ENCODE results near the gene PHLPP2.
"Not testable (repeated sequence)": the region's sequence is repeated elsewhere in the genome, so short reads cannot be mapped to it uniquely, and the experiment has no call there.

PHLPP2 gene

DNA sequence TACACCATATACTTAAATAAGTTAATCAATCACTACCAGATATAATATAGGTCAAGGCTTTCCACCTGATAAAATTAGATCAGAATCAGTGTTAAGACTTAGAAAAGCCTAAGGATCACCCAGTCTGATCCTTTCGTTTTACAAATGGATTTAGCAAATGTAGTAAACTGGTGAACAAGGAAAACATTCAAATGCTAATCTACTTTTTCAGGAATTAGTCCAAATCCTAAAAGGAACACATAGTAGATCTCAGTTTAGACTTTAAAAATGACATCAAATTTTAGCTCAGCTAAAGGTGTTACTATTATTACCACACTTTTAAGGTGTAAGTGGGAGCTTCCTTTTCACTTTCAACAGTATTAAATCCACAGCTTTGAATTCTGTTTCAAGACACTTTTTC is 12.0 kb downstream of the PHLPP2 start:
- no peak for DNase-seq

DNA sequence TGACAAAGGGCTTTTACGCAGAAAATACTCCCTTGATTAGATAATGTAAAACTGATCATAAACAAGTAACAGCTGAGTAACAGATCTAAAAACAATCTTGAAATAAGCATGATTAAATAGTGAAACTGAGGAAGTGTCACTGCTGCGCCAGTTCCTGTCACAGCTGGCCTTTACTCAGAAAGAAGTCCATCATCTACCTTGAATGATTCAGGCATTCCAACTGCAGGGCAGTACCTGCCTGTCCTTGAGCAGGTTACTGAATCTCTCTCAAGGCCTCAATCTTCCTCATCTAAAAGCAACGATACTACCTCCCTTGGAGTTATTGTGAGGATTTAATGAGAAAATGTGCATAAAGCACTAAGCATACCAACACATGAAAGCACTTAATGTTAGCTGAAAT is 12.7 kb downstream of the PHLPP2 start:
- DNase-seq = no peak

DNA sequence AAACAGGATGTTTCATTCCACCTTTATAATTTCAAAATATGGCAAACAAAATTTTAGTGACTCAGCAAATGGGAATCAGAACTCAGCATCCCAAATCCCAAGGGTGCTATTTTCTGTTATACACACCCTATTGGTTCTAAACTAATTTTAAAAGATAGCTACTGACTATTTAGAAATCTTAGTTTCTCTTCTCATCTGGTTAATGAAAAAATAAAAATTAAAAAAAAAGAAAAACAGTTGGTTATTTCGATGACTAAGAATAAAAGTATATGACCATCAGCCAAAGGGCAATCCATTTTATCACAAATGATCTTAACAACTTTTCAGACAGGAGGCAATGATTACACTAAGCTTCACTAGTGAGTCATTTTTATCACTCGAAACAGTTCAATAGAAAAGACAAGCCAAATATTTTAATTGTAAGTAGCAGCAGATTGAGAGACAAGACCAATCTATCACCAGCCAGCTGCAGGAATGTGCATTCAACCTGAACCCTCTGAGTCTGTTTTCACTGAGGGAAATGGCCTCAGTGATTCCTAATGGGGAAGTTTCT is 15.2 kb downstream of the PHLPP2 start:
- DNase-seq = no peak

DNA sequence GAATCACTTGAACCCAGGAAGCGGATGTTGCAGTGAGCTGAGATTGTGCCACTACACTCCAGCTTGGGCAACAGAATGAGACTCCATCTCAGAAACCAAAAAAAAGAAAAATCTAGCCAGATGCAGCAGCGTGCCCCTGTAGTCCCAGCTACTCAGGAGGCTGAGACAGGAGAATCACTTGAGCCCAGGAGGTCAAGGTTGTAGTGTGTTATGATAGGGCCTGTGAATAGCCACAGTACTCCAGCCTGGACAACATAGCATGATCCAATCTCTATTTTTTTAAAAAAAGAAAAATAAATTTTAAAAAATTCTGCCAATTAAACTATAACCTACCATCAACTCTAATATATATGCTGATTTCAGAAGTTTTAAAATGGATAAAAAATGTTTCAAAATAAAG is 15.8 kb downstream of the PHLPP2 start:
- no peak for DNase-seq

DNA sequence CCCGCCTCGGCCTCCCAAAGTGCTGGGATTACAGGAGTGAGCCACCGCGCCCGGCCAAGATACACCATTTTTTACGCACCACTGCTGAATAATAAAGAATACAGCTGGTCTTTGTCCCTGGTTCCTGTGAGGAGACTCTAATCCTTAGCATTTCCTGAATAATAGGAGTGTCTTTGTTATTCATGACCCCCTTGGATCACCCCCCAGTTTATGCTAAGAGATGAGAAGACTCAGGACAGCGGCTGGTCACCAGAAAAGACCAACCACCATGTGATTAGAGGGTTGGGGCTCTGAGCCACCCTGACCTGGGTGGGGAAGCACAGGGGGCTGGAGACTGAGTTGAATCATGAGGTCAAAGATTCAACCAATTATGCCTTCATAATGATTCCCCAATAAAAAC is 17.3 kb downstream of the PHLPP2 start:
- DNase-seq = no peak

DNA sequence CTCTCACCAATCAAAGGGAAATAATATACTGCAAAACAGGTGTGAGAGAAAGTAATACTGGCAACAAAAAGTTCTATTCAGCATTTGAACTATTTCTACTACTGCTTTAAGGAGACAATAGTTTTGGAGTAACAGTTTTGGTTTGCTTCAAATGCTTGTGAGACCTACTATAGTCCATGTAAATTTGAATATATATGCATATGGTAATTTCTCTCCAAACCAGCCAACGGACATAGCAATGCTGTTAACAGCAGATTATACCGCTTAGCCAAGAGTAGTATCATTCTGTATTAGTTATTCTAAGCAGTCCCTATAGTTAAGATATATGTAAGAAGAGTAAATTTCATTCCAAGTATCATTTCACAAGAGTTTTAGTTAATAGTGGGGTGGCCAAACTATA is 18.5 kb downstream of the PHLPP2 start:
- no peak for DNase-seq

DNA sequence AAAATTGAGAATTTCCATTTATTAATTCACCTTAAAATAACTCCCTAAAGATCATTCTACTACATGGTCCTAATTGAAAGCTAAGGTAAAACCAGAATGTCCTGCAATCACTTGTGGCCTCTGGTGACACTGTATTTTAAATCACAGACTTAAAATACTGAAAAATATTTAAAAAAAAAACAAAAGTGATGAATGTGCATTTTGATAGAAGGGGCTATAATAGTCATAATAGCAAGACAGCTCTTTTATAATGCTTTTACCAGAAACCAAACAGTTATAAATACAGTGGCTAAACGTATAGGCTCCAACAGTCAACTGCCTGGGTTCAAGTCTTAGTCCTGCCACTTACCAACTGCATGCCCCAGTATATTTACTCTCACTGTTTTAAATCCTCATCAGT is 21.2 kb downstream of the PHLPP2 start:
- no peak for DNase-seq

DNA sequence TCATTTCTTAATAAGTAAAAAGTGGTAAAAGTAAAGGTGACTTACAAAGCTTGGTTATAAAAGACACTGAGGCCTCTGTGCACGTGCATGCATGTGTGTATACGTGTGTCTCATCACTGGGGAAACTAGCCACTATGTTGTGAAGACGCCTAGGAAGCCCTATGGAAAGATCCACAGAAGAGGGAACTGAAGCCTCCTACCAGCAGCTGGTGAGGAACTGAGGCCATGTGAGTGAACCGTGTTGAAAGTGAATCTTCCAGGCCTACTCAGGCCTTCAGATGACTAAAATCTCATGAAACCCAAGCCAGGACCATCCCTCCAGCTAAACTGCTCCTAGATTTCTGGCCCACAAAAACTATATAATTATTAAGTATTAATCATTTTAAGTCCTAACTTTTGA is 23.7 kb downstream of the PHLPP2 start:
- DNase-seq = no peak

DNA sequence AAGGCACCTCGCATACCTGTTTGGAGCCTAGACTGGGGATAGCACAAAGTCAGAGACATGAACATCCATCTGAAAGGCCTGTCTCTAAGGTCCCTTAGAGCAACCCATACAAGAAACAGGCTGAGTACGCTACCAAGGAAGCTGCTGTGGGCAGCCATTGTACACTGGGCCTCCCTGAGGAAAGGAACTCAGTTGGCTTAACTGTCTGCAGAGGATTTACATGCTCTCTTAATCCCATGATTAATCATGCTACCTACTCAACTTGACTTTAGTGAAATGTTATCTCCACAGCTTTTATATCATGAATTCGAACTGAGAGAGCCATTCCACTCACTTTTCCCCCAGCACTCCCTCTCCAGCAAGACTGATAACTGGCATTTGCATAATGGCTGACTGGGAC is 26.0 kb downstream of the PHLPP2 start:
- no peak for DNase-seq

DNA sequence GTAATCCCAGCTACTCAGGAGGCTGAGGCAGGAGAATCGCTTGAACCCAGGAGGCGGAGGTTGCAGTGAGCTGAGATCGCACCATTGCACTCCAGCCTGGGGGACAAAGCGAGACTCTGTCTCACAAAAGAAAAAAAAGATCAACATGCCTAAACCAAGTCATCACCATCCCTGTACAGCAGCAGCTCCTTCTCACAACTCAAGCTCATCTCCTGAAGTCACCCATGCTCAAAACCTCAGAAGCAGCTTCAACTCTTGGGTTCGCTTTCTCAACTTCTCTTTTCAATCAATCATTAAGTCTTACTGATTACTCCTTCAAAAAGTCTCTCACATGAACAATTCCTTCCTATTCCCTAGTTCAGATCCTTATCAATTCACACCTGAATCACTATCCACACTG is 31.3 kb downstream of the PHLPP2 start:
- DNase-seq = no peak

DNA sequence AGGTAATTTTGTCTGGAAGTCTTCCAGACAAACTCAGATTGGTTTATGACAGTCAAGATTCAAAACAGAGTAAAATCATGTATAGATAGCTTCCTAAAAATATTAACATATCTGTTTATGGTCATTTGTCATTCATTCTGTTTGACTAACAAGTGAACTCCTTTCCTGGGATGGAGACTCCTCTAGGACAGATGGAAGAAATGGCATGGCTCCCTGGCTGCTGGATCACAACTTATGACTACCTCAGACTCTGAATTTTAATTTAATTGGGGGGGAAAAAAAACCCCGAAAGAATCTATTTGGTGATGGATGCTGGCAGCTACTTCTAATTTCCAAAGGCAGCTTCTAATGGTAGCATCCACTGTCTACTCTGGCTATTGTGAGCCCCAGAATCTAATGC is 34.6 kb downstream of the PHLPP2 start:
- DNase-seq = no peak

DNA sequence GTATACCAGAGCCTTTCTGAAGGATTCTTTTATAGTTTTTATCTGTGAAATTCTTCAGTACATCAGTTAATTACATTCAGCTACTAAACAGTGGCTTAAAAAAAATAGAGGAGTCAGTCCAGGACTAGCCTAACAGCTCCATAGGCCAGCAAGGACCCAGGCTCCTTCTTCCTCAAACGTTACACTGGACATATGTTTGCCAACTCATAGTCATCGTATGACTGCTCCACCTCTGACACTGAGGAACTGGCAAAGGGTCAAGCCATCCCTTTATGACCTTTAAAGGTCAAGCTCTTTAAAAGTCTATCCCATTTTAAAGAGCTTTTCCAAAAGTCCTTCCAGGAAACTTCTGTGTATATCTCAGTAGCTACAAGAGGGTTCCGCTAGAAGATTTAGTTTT is 36.6 kb downstream of the PHLPP2 start:
- no peak for DNase-seq

DNA sequence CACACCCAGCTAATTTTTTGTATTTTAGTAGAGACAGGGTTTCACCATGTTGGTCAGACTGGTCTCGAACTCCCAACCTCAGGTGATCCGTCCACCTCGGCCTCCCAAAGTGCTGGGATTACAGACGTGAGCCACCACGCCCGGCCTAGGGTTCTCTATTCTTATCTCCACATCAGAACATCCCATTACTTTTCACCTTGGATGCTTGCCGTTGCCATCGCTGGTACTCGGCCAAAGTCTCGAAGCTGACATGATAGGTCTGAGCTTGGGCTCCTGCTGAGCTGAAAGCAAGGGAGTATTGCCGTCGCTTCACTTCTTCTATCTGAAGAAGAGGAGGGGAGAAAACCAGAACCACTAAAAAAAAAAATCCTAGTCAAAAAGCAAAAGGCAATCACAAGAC is 40.2 kb downstream of the PHLPP2 start:
- not testable (repeated sequence) for DNase-seq

DNA sequence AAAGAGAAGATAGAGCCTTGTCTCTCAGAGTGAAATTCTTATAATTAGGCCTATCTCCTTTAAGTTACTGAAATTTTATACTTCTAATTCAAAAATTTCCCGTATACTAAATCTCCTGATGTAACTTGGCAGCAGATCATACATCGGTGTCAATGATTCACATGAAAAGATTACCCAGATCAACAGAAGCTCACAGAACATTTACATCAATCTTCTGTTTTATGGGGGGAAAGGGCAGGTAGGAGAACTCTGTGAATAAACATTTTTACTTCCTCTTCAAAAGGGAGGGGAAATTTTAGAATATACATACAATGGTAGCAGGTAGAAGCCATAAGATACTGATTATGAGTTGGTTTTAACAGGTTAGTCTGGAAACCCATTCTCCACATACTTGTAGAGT is 43.1 kb downstream of the PHLPP2 start:
- no peak for DNase-seq

DNA sequence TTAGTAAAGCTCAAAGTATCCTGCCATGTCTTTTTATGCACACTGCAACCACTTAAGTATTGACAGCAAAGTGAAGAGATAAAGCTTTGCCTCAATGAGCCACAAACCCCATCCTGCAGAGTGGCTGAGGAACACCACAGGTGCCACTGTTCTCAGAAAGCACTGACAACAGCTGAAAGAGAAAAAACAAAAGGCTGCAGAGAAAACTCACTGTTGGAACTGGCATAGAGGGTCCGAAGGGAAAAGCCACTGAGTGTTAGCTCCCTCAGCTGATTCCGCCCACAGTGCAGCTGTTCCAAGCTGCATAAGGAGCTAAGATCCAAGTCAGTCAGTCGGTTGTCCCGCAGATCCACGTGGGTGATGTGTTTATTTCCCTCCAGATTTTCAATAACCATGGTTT is 48.3 kb downstream of the PHLPP2 start:
- DNase-seq = no peak

DNA sequence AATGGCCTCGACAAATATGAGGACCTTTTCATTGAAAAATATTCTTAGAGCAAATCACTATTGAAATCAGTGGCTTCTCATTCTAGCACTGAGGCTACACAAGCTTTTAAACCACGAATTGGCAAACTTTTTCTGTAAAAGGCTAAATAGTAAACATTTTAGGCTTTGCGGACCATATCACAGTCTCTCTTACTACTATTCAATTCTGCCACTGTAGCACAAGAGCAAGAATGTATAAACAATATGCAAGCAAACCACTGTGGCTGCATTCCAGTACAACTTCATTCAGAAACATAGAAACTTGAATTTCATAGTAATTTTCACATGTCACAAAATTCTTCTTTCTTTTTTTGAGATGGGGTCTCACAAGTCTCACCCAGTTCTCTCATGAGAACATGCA is 49.1 kb downstream of the PHLPP2 start:
- DNase-seq = no peak

DNA sequence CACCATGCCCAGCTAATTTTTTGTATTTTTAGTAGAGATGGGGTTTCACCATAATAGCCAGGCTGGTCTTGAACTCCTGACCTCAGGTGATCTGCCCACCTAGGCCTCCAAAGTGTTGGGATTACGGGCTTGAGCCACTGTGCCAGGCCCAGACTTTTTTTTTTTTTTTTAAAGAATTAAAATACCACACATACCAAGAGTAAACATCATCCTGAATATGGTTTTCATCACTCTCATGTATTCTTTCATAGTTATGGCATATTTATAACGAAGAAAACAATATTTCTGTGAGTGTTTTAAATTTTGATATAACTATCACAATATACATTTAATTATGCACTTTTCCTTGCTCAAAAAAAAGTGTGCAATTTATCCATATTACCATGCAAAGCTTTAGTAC is 50.3 kb downstream of the PHLPP2 start:
- no peak for DNase-seq

DNA sequence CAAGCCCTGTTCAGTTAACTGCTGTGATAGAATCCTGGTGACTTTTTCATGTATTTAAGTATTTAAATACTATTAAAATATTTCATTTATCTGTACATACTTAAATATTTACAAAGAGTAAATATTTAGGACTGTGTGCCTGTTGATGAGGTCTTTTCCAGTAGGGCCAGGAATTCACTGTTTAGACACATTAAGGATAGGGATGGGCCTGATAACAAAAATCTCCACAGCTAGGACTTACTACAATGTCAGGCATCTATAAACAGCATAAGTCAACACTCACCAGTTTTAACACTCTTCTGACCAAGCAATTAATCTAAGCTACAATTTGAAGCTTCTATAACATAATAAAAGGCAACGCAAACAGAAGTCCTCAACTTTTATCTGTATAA is 50.9 kb downstream of the PHLPP2 start:
- DNase-seq = no peak

DNA sequence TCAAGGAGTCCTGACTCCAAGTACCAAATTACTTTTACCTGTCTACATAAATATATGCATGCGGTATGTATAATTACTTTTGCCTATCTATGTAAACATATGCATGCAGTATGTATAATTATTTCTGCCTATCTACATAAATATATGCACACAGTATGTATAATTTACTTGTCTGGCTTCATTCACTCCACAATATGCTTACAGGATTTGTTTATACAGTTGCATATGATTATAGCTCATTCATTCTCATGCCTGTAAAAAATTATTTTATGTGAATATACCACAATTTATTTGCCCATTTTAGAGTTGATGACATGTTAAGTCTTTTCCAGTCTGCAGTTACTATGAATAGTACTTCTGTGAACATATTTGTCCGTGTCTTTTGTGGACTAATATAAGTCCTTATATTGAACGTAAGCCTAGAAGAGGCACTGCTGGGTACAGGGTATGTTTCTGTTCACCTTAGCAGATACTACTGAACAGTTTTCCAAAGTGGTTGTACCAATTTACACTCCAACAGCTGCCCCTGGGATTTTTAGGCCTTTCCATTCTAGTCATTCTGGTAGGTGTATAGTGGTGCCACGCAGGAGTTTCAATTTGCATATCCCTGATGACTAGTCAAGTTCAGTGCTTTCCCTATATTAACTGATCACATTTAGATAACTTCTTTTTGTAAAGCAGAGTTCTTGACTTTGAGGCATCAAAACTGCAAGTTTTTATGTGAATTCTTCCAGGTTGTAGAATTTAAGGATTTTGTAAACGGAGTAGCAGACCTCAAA is 51.5 kb downstream of the PHLPP2 start:
- no peak for DNase-seq

DNA sequence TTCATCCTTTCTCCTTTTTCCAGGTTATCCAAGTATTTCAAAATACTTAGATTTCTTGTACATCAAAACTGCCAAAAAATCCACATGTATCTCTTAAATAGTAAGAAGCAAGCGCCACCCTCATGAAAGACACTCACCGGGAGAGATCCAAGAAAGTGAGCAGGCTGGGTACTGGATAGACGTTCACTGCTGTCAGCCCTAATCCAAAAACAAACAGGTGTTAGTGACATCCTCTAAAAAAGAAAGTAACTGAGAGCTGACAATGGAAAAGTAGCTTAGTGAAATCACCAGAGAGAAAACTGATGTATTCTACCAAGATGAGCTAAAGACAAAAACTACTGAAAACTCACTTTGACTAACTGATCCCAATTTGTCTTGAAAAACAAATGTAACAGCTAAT is 52.4 kb downstream of the PHLPP2 start:
- DNase-seq = no peak

DNA sequence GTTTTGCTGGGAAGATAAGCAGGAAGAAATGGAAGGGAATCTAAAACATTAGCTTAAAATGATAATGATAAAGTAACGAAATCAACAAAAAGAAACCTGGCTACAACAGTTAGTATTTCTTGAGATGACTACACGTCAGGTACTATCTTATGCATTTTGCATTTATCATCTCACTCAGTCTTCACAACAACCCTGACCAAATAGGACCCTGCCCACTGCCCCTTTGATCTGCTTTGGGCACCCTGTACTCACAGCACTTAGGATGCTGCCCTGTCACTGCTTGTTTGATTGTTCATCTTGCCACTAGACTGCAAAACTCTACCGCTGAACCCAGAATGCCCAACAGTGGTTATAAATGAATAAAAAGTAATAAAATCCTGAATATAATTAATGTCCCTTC is 53.3 kb downstream of the PHLPP2 start:
- DNase-seq = no peak

DNA sequence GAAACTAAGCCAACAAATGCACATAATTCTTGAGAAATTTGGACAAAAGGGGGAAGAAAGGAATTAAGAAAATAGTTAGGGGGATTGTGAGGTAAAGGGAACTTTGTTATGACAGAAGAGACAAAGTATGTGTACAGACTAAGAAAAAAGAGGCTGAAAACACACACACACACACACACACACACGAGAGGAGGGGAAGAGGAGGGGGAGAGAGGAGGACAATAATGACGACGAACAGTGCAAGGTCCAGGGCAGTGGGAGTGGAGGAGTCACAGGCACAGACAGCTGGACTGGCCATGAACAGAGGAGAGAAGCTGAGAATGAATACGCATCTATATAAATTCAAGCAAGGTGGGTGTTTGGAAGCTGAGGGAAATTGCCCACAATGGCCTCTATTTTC is 54.0 kb downstream of the PHLPP2 start:
- no peak for DNase-seq

DNA sequence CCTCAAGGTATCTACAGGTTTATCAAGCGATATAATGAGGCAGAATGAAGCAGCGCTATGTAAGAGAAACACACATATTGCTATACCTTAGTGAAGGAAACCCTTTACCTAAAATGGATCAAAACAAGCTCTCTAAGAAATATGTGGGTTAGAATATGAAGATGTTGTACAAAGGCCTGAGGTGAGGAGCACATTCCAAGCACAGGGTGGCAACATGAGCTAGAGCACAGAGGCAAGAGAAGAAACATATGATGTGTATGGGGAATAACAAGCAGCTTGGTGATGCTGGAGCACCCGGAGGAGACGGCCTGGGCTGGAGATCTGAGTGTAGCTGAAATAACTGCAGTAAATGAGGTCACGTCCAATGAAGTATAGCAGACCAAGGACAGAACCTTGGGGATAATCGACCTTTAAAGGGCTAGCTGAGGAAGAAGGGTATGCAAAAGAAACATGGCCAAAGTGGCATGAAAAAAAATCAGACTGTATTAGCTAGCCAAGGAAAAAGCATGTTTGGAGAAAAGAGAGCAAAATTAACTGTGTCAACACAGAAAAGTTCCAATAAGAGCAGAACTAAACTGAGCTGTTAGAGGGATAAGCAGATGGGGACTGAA is 54.5 kb downstream of the PHLPP2 start:
- DNase-seq = no peak

DNA sequence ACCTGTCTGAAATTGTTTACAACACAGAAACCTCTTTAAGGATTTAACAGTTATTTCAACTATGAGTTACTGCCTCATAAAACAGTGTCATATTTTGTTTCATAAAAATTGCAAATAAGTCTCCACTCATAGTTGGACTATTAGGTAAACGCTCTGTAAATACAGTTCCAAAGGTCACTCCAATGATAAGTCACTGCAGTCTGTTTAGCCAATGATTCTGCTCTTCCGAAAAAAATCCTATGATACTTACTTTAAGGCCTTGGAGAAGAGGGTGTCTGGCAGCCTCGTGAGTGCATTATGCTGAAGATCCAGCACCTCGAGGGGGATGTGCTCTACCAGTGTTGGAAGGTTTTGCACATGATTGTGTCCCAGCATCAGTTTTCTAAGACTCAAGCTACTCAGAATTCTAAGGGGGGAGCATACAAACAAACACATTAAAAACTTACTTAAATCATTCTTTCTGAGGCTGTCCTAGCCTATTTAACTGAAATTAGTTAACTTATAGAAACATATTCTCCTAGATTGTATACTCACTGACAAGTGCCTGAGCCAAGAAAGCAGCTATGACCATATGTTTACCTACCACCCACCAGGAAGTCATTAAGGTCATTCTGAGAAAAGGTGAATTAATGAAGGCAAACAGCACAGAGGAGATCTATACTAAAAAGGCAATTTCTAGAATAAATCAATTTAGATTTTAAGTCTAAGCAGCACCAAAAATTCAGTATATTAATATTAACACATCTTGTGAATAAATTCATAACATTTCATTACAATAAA is 57.4 kb downstream of the PHLPP2 start:
- no peak for DNase-seq
